ENCODE results near the gene RPS14. TPM values are rescaled to one million over a fixed set of nuclear protein-coding genes. Genes with fewer than 3 reads are reported as not detected.
"Not testable (repeated sequence)": the region's sequence is repeated elsewhere in the genome, so short reads cannot be mapped to it uniquely, and the experiment has no call there.

Gene RPS14
- polyA plus RNA-seq, 1 donor from 2014 or later, result 7,694 TPM

GRCh38 chr5:150461231-150461630 lies 11.7 kb upstream of the RPS14 start:
- H3K27me3 Mint-ChIP-seq, result no peaks in the 10 kb centered on the region
- peaks cover 12 to 28% (median 24%) of the 10 kb centered on the region in 3 donors for H3K4me1 Mint-ChIP-seq
- peaks cover 2% of the 10 kb centered on the region for H3K36me3 Mint-ChIP-seq
- peak overlapping the region in 3 of 4 donors; percentile 2 to 82 (median 47) for H3K4me3 Mint-ChIP-seq
- H3K27ac Mint-ChIP-seq, result peak overlapping the region; percentile 5 to 78 (median 69)
- no peaks in the 10 kb centered on the region for H3K9me3 Mint-ChIP-seq

DNA sequence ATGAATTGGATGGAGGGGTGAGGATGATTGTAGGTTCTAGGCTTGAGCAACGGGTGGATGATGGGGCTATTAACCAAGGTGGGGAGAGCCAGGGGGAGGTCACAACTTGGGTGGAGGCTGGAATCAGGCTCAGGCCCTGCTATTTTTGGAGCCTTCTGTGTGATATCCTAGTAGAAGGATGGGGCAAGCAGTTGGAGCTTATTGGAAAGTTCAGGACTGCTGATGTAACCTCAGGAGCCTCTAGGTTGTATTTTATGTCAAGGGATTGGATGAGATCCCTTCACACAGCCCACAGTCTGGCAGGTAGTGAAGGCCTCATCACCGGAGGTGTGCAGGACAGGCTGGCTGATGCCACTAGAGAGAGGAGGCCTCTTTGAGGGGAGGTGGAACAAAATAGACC lies 11.2 kb upstream of the RPS14 start:
- H3K9me3 Mint-ChIP-seq, result no peaks in the 10 kb centered on the region
- peaks cover 12 to 28% (median 24%) of the 10 kb centered on the region in 3 donors for H3K4me1 Mint-ChIP-seq

DNA sequence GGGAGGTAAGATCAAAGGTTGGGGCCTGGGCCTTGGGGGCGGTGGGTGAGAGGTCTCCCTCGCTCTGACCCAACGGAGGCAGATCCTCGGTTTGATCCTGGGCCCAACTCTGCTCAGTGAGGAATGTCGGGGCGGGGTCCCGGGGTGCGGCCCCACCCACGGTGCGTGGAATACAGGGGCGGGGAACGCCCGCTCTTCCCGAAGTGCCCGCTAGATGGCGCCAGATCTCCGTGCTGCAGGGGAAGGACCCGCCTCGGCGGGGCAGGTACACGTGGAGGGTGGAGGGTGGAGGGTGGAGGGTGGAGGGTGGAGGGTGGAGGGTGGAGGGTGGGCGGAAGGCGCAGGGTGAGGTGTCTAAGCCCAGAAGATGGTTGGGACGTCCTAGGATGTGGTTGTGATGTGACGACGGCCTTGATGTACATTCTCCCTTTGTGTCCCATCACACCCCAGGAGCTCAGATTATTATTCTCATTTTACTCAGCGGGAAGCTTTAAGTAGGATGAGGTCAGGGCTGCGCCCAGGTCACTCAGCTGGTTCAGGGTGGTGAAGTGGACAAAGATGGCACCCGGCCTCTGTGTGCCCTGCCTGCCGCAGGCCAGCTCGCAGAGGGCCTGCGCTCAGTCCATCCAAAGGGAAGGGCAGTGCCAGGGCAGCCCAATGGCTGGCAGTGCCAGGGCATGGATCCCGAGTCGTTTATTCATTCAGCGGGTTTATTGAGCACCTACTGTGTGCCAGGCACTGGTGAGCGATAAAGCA lies 9.4 kb upstream of the RPS14 start:
- Mint-ChIP-seq H3K4me1 (peaks cover 12 to 28% (median 24%) of the 10 kb centered on the region in 3 donors), H3K27me3 (no peaks in the 10 kb centered on the region), H3K27ac (peak overlapping the region in 1 of 3 donors; percentile 64), H3K4me3 (peak overlapping the region in 3 of 4 donors; percentile 16 to 82 (median 47)), H3K9me3 (no peaks in the 10 kb centered on the region), H3K36me3 (peaks cover 2% of the 10 kb centered on the region)

More for the DNA sequence above, 11.2 kb upstream of the RPS14 start:
- no peaks in the 10 kb centered on the region for H3K27me3 Mint-ChIP-seq
- peaks cover 2% of the 10 kb centered on the region for H3K36me3 Mint-ChIP-seq
- peak overlapping the region; percentile 5 to 78 (median 69) for H3K27ac Mint-ChIP-seq
- peak overlapping the region in 3 of 4 donors; percentile 2 to 82 (median 9) for H3K4me3 Mint-ChIP-seq

DNA sequence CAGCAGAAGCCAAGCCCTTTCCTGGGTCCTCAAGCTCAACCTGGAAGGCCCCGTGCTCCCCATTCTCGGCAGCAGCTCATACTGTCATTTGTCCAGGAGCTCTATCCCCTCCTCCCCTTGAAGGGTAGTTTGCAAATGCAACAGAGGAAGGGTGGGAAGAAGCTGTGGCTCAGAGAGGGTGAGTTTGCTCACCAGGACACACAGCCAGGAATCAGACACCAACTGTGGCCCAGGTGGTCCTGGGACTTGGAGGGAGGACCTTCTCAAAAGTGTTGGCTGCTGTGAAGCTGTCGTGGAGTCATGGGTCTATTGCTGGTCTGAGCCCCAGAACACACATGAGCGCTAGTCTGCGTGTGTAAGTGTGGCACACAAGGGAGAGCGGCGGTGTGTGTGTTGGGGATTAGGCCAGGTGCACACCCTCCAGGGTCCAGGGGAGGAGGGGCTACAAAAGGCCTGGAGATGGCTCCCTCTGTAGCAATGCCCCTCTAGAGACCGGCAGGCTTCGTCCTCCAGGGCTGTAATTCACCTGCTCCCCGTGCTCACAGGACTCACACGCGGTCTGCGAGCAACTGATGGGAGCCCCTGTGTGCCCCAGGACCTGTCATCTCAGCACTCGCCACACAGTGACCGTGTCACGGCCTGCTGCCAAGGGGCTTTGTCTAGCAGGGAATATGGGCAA lies 8.2 kb upstream of the RPS14 start:
- H3K27ac Mint-ChIP-seq, result no peak overlapping the region
- H3K4me3 Mint-ChIP-seq, result peak overlapping the region in 2 of 4 donors; percentile 14 to 73
- H3K4me1 Mint-ChIP-seq, result peaks cover 12 to 27% (median 24%) of the 10 kb centered on the region in 3 donors
- H3K9me3 Mint-ChIP-seq, result no peaks in the 10 kb centered on the region
- H3K27me3 Mint-ChIP-seq, result no peaks in the 10 kb centered on the region
- H3K36me3 Mint-ChIP-seq, result peaks cover 2% of the 10 kb centered on the region

DNA sequence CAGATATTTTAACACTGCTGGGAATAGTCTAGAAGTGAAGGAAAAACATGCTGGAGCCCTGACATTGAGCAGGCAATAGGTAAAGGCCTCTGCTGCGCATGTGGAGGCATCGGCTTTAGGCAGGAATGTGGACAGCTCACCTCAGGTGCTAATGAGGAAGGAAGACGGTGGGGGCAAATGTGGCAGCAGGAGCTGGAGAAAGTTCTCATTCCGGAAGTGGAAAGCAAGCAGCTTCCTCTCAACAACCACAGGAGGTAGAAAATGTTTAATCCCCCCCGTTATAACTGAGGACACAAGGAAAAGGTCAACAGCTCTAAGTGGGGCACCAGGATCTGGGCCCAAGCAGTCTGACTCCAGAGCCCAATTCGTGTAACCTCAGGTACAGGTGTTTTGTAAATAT lies 7.6 kb upstream of the RPS14 start:
- Mint-ChIP-seq H3K27ac (peak overlapping the region in 2 of 3 donors; percentile 3 to 59), H3K36me3 (no peaks in the 10 kb centered on the region), H3K4me3 (peak overlapping the region in 3 of 4 donors; percentile 14 to 73 (median 57))

GRCh38 chr5:150454492-150455229 lies 5.1 kb upstream of the RPS14 start:
- H3K4me3 Mint-ChIP-seq, result no peak overlapping the region
- H3K27me3 Mint-ChIP-seq, result no peaks in the 10 kb centered on the region
- no peak overlapping the region for H3K27ac Mint-ChIP-seq
- no peaks in the 10 kb centered on the region for H3K36me3 Mint-ChIP-seq
- no peaks in the 10 kb centered on the region for H3K9me3 Mint-ChIP-seq
- peaks cover 11 to 14% (median 13%) of the 10 kb centered on the region in 3 donors for H3K4me1 Mint-ChIP-seq

More for the DNA sequence above, 7.6 kb upstream of the RPS14 start:
- no peaks in the 10 kb centered on the region for H3K27me3 Mint-ChIP-seq
- peaks cover 12 to 25% (median 24%) of the 10 kb centered on the region in 3 donors for H3K4me1 Mint-ChIP-seq
- no peaks in the 10 kb centered on the region for H3K9me3 Mint-ChIP-seq

- H3K4me3 Mint-ChIP-seq, H3K27ac Mint-ChIP-seq, H3K27me3 Mint-ChIP-seq, H3K36me3 Mint-ChIP-seq, H3K9me3 Mint-ChIP-seq: not testable (repeated sequence)
- H3K4me1 Mint-ChIP-seq, result peaks cover 11 to 14% (median 13%) of the 10 kb centered on the region in 3 donors
Observed at GRCh38 chr5:150454027-150454426, 4.5 kb upstream of the RPS14 start.

- H3K36me3 Mint-ChIP-seq, result no peaks in the 10 kb centered on the region
- H3K9me3 Mint-ChIP-seq, result no peaks in the 10 kb centered on the region
- peak overlapping the region in 1 of 3 donors; percentile 33 for H3K27ac Mint-ChIP-seq
- no peaks in the 10 kb centered on the region for H3K27me3 Mint-ChIP-seq
- H3K4me1 Mint-ChIP-seq, result peaks cover 18 to 23% (median 19%) of the 10 kb centered on the region in 3 donors
- H3K4me3 Mint-ChIP-seq, result peak overlapping the region in 1 of 4 donors; percentile 65
Observed at GRCh38 chr5:150452914-150453313, 3.4 kb upstream of the RPS14 start.

DNA sequence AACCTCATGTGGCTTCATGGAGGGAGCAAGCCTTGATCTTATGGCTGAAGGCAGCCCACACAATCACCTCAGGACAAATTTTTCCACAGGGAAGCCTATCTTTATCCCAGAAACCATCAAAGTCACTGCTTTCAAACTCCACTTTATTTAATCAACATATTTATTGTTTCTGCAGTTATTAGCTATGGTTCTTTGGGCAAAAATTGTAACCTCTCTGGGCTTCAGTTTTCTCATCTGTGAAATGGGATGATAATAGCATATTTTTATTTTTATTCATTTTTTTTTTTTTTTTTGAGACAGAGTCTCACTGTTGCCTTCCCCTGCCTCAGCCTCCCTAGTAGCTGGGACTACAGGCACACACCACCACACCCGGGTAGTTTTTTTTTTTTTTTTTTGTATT lies 2.1 kb upstream of the RPS14 start:
- Mint-ChIP-seq H3K27ac (no peak overlapping the region), H3K36me3 (no peaks in the 10 kb centered on the region), H3K4me1 (peaks cover 10 to 18% (median 16%) of the 10 kb centered on the region in 3 donors)

DNA sequence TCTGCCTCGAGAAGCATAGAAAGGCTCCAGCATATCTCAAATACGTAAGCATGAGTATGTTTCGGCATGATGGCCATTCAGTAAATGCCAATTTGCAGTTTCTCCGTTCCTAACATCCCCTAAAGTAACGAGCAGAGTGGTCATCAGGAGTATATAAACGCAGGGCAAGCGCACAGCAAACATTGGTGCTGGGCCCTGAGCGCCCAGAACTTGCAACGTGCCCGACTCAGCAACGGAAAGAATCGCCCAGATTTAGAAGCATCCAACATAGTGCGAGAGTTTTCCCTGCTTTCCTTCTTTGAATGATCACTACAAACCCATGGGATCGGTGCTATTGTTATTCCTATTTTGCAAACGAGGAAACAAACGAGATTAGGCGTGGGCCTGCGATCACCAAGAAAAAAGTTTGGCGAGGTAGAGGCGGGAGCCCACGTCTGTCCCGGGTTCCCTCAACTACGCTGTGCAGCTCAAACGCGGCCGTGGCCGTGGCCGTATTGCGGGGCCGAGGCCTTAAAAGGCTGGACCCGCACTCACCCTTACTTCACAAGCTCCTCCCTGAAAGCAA lies 505 bp downstream of the RPS14 start:
- Mint-ChIP-seq H3K9me3 (no peaks in the 10 kb centered on the region), H3K4me1 (peaks cover 12 to 24% (median 16%) of the 10 kb centered on the region in 3 donors), H3K27me3 (no peaks in the 10 kb centered on the region), H3K36me3 (no peaks in the 10 kb centered on the region), H3K27ac (peak overlapping the region; percentile 96 to 100 (median 99)), H3K4me3 (peak overlapping the region; percentile 95 to 99 (median 98))

More for the DNA sequence above, 2.1 kb upstream of the RPS14 start:
- no peaks in the 10 kb centered on the region for H3K27me3 Mint-ChIP-seq
- no peak overlapping the region for H3K4me3 Mint-ChIP-seq
- no peaks in the 10 kb centered on the region for H3K9me3 Mint-ChIP-seq

GRCh38 chr5:150448334-150448733 lies 1.2 kb downstream of the RPS14 start:
- Mint-ChIP-seq H3K4me1 (peaks cover 12 to 24% (median 16%) of the 10 kb centered on the region in 3 donors), H3K4me3 (peak overlapping the region; percentile 95 to 99 (median 98)), H3K27ac (peak overlapping the region; percentile 96 to 100 (median 99)), H3K27me3 (no peaks in the 10 kb centered on the region), H3K9me3 (no peaks in the 10 kb centered on the region), H3K36me3 (no peaks in the 10 kb centered on the region)

DNA sequence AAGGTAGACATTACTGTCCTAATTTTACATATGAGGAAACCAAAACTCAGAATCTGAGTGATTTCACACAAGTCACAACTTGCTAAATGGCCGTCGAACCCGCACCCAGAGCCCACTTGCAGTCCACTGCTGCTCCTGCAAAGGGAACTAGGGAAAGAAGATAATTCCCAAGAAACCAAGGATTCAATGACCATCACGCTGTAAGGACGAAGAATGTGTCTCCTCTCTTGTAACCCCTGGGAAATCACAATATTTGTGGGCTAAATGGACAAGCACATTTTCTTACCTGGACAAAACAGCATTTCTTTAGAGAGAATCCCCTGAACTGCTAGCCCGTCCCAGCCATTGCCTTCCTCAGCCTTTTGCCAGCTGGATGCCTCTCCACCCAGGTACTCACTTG lies 2.4 kb downstream of the RPS14 start:
- H3K9me3 Mint-ChIP-seq, result no peaks in the 10 kb centered on the region
- H3K4me3 Mint-ChIP-seq, result peak overlapping the region in 1 of 4 donors; percentile 95
- H3K27me3 Mint-ChIP-seq, result no peaks in the 10 kb centered on the region
- no peaks in the 10 kb centered on the region for H3K36me3 Mint-ChIP-seq
- peaks cover 12 to 24% (median 16%) of the 10 kb centered on the region in 3 donors for H3K4me1 Mint-ChIP-seq
- peak overlapping the region in 2 of 3 donors; percentile 16 to 99 for H3K27ac Mint-ChIP-seq

- Mint-ChIP-seq H3K4me1 (peaks cover 12 to 26% (median 16%) of the 10 kb centered on the region in 3 donors), H3K27me3 (no peaks in the 10 kb centered on the region), H3K9me3 (no peaks in the 10 kb centered on the region), H3K36me3 (no peaks in the 10 kb centered on the region), H3K4me3 (peak overlapping the region in 1 of 4 donors; percentile 51), H3K27ac (peak overlapping the region in 2 of 3 donors; percentile 16 to 50)
Observed at GRCh38 chr5:150446583-150446982, 3.0 kb downstream of the RPS14 start.

- no peaks in the 10 kb centered on the region for H3K27me3 Mint-ChIP-seq
- H3K36me3 Mint-ChIP-seq, result no peaks in the 10 kb centered on the region
- H3K9me3 Mint-ChIP-seq, result no peaks in the 10 kb centered on the region
- H3K4me1 Mint-ChIP-seq, result peaks cover 12 to 26% (median 16%) of the 10 kb centered on the region in 3 donors
- peak overlapping the region in 2 of 3 donors; percentile 13 to 50 for H3K27ac Mint-ChIP-seq
- peak overlapping the region in 1 of 4 donors; percentile 51 for H3K4me3 Mint-ChIP-seq
Observed at GRCh38 chr5:150446088-150446487, 3.5 kb downstream of the RPS14 start.
